T-cell (primary cell): Measurements from ENCODE around the gene GRM8. TPM values are rescaled to one million over a fixed set of nuclear protein-coding genes. Genes with fewer than 3 reads are reported as not detected.

Experiments
- ATAC-seq, 4 experiments: fragments of 200-7000 bp in 3 of 4; fragments of 150-1000 bp in 1 of 4; cut with Tn5 transposase; replicated peaks in 1 of 4; 1 replicate in 3 of 4; 2 replicates in 1 of 4; pipeline ENCODE4 v1.10.0; 2021; ENCODE audit warnings: moderate library complexity in 3 of 4, mild to moderate bottlenecking in 2 of 4, moderate number of reproducible peaks in 1 of 4
- CTCF ChIA-PET, 2 donors: fragments of 300-600 bp; sonication (Branson Sonifier 250); formaldehyde crosslinking; loops; one replicate each; lab custom pipeline; 2022; ENCODE audit warnings: antibody characterized with exemption in 2 of 2; lab: Charles Lee
- POLR2A ChIA-PET, 2 donors: fragments of 300-600 bp; sonication (Branson Sonifier 250); formaldehyde crosslinking; loops; one replicate each; lab custom pipeline; 2022; ENCODE audit warnings: antibody characterized with exemption in 2 of 2; lab: Charles Lee
- DNase-seq, 35 experiments: peaks; one replicate each; pipeline versions ENCODE4 v3.0.0 to v3.0.0-alpha.2; 2013 to 2023
- H3K27ac ChIP-seq: one replicate; pipeline ENCODE4 v1.5.1; 2013; ENCODE audit warnings: low read length
- H3K27me3 ChIP-seq, 2 experiments: replicated peaks in 1 of 2; 1 replicate in 1 of 2; 2 replicates in 1 of 2; pipeline versions ENCODE4 v1.6.1 to v1.7.0; 2013; ENCODE audit warnings: low read length in 1 of 2, mixed read lengths in 1 of 2; ENCODE audit not compliant: control insufficient read depth in 2 of 2, insufficient read depth in 2 of 2; ENCODE audit errors: extremely low read depth in 1 of 2
- H3K36me3 ChIP-seq, 2 donors: 1 replicate in 1 of 2; 2 replicates in 1 of 2; pipeline versions ENCODE4 v1.6.1 to v1.7.0; 2013; ENCODE audit warnings: low read length in 1 of 2; ENCODE audit not compliant: control insufficient read depth in 2 of 2, insufficient read depth in 1 of 2; ENCODE audit errors: extremely low read depth in 1 of 2
- H3K4me1 ChIP-seq, 2 experiments: 1 replicate in 1 of 2; 2 replicates in 1 of 2; pipeline versions ENCODE4 v1.6.1 to v1.7.0; 2013; ENCODE audit warnings: low read length in 2 of 2, mixed read lengths in 1 of 2; ENCODE audit not compliant: insufficient read depth in 2 of 2, control insufficient read depth in 1 of 2; ENCODE audit errors: extremely low read depth in 1 of 2
- H3K4me3 ChIP-seq, 2 donors: 1 replicate in 1 of 2; 2 replicates in 1 of 2; pipeline versions ENCODE4 v1.5.1 to v1.7.0; 2013; ENCODE audit warnings: mild to moderate bottlenecking in 2 of 2, low read length in 1 of 2, moderate library complexity in 1 of 2; ENCODE audit not compliant: control insufficient read depth in 1 of 2; ENCODE audit errors: extremely low read depth in 1 of 2
- H3K9me3 ChIP-seq: 2 replicates; pipeline ENCODE4 v1.7.0; 2013
- H3K27ac Mint-ChIP-seq, 2 donors: one replicate each; pipeline ENCODE4 v1.8.0; 2020 to 2021; ENCODE audit warnings: mild to moderate bottlenecking in 2 of 2, mixed read lengths in 2 of 2
- H3K27me3 Mint-ChIP-seq, 2 donors: one replicate each; pipeline ENCODE4 v1.8.0; 2021 to 2022; ENCODE audit warnings: mixed read lengths in 2 of 2
- H3K36me3 Mint-ChIP-seq: one replicate; pipeline ENCODE4 v1.8.0; 2021; ENCODE audit warnings: mixed read lengths
- H3K4me1 Mint-ChIP-seq, 3 donors: one replicate each; pipeline ENCODE4 v1.8.0; 2020 to 2022; ENCODE audit warnings: mixed read lengths in 3 of 3, mild to moderate bottlenecking in 1 of 3
- H3K4me3 Mint-ChIP-seq, 3 donors: one replicate each; pipeline ENCODE4 v1.8.0; 2020 to 2022; ENCODE audit warnings: mild to moderate bottlenecking in 3 of 3, mixed read lengths in 3 of 3, moderate library complexity in 3 of 3
- H3K9me3 Mint-ChIP-seq, 3 donors: one replicate each; pipeline ENCODE4 v1.8.0; 2020 to 2022; ENCODE audit warnings: mixed read lengths in 3 of 3
- WGBS: methylation state at CpG from one replicate; pipeline ENCODE4 v1.1.5; 2013; ENCODE audit warnings: missing lambda C conversion rate; ENCODE audit not compliant: insufficient coverage; 5-methylcytosine and 5-hydroxymethylcytosine counted together
- total RNA-seq, 35 experiments: library from RNA in 6 of 35; stranded (reverse) in 6 of 35; fragments of 120-200 nt in 1 of 35; gene quantifications; one replicate each; pipeline versions ENCODE4 v1.2.1 to v1.2.4 and lab custom pipeline; 2013 to 2026

GRM8 gene
- total RNA-seq, 5 donors from 2014 or later (not counting 1 experiment from before 2014, with no cell fraction given) = not detected

DNA sequence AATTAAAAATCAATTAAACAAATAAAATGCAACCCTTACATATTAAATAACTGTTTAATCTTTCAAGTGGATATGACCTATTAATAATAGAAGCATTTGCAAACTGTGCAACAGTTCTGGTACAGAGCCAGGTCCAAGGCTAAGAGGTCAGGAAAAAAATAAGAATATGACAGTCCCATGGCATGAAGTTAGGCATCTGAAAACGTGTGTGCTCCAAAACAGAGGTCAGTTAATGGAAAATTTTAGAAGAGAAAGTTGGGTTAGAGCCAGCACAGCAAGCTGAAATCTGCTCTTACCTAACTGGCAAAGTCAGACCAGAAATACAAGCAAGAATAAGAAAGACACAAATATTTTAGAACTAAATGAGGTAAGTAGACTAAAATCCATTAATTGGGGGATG is 757.7 kb downstream of the GRM8 start:
- H3K4me1 ChIP-seq = no peaks in the 10 kb centered on the region
- DNase-seq (no peak), ATAC-seq (no peak)
- no peak overlapping the region for H3K27ac ChIP-seq
- Mint-ChIP-seq H3K27me3 (no peaks in the 10 kb centered on the region), H3K4me1 (no peaks in the 10 kb centered on the region), H3K36me3 (no peaks in the 10 kb centered on the region), H3K9me3 (peaks cover 5 to 13% (median 9%) of the 10 kb centered on the region in 3 donors), H3K4me3 (no peak overlapping the region), H3K27ac (no peak overlapping the region)
- no CpG with 5 or more reads among the region's 1 CpG for WGBS
- H3K27me3 ChIP-seq = no peaks in the 10 kb centered on the region
- H3K36me3 ChIP-seq = no peaks in the 10 kb centered on the region
- ChIA-PET POLR2A (no interaction called here), CTCF (no interaction called here)
- H3K9me3 ChIP-seq = no peaks in the 10 kb centered on the region
- H3K4me3 ChIP-seq = no peak overlapping the region

DNA sequence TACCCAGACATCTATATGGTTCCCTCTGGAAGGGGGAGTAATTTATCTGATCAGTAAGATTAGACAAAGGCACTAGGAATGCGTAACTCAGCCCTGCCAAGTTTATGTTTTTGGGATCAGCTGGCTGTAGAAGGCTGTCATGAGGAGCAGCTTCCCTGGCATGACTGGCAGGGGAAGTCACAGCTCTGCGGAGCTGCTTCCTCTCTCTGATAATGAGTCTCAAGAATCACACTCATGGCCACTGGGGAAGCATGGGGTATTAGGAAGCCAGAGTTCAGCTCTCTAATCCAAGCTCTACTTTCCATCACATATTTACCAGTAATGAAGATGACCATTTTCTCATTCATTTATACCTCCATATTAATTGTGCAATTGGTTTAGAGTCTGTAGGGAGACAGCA is 758.9 kb downstream of the GRM8 start:
- Histone ChIP-seq H3K36me3 (no peaks in the 10 kb centered on the region), H3K9me3 (no peaks in the 10 kb centered on the region), H3K4me1 (no peaks in the 10 kb centered on the region), H3K27me3 (no peaks in the 10 kb centered on the region), H3K27ac (no peak overlapping the region), H3K4me3 (no peak overlapping the region)
- DNase-seq = no peak
- Mint-ChIP-seq H3K27me3 (no peaks in the 10 kb centered on the region), H3K27ac (no peak overlapping the region), H3K4me1 (no peaks in the 10 kb centered on the region), H3K4me3 (no peak overlapping the region), H3K9me3 (peaks cover 9 to 19% (median 10%) of the 10 kb centered on the region in 3 donors), H3K36me3 (no peaks in the 10 kb centered on the region)
- WGBS = 33% methylated on average over 1 of the region's 2 CpGs
- ChIA-PET POLR2A (no interaction called here), CTCF (no interaction called here)
- ATAC-seq = no peak

DNA sequence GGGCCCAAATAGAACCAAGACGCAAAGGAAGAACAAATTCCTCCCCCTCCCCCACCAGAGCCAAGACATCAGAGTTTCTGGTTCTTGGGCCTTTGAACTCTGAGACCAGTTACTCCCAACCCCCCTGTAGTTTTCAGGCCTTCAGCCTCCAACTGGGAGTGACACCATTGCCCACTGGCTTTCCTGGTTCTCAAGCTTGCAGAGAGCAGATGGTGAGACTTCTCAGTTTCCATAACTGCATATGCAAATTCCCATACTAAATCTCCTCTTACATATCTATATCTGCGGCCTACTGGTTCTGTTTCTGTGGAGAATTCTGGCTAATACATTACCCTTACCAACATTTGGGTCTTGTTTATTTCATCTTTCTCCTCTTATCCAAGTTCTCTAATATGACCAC is 762.9 kb downstream of the GRM8 start:
- Histone ChIP-seq H3K27ac (no peak overlapping the region), H3K4me3 (no peak overlapping the region), H3K9me3 (no peaks in the 10 kb centered on the region), H3K4me1 (no peaks in the 10 kb centered on the region), H3K27me3 (no peaks in the 10 kb centered on the region), H3K36me3 (no peaks in the 10 kb centered on the region)
- WGBS = 100% methylated on average over 1 of the region's 2 CpGs
- Mint-ChIP-seq H3K9me3 (peaks cover 3 to 15% (median 10%) of the 10 kb centered on the region in 3 donors), H3K36me3 (no peaks in the 10 kb centered on the region), H3K4me3 (no peak overlapping the region), H3K27me3 (no peaks in the 10 kb centered on the region), H3K27ac (no peak overlapping the region), H3K4me1 (no peaks in the 10 kb centered on the region)
- ChIA-PET POLR2A (no interaction called here), CTCF (no interaction called here)
- DNase-seq (no peak), ATAC-seq (no peak)

DNA sequence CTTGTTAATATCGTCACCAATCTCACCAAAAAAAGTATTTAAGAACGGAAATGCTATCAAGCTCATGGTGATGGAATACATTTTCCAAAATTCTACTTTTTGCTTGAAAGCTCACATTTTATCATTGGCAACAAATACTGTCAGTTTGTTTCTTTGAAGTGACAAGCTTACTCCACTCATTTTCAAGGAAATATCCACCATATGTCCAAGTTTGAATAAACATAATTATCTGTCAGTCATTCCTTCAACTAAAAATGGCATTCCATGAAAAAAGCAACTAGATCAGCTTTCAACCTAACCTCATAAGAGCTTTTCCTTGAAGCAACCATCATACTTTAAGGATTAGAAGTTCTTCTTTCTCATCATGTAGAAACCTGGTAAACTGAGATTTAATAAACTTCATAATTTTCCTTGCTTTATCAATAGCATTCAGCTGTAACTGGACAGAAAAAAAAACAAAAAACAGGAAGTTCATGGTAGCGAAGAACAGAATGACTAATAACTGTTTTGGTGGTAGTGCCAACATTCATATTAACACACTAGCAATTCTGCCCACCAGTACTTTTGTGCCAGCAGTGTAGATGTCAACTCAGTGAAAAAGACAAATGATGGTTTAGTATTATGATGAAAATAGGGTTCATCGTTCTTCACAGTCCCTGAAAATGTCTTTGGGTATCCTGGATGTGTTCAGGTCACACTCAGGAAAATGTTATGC is 764.9 kb downstream of the GRM8 start:
- Mint-ChIP-seq H3K27me3 (no peaks in the 10 kb centered on the region), H3K4me3 (no peak overlapping the region), H3K36me3 (no peaks in the 10 kb centered on the region), H3K4me1 (no peaks in the 10 kb centered on the region), H3K9me3 (peaks cover 3 to 12% (median 10%) of the 10 kb centered on the region in 3 donors), H3K27ac (no peak overlapping the region)
- DNase-seq (no peak), ATAC-seq (no peak)
- no CpG with 5 or more reads among the region's 4 CpGs for WGBS
- Histone ChIP-seq H3K4me3 (no peak overlapping the region), H3K27ac (no peak overlapping the region), H3K36me3 (no peaks in the 10 kb centered on the region), H3K4me1 (no peaks in the 10 kb centered on the region), H3K27me3 (no peaks in the 10 kb centered on the region), H3K9me3 (no peaks in the 10 kb centered on the region)
- ChIA-PET CTCF (no interaction called here), POLR2A (no interaction called here)

DNA sequence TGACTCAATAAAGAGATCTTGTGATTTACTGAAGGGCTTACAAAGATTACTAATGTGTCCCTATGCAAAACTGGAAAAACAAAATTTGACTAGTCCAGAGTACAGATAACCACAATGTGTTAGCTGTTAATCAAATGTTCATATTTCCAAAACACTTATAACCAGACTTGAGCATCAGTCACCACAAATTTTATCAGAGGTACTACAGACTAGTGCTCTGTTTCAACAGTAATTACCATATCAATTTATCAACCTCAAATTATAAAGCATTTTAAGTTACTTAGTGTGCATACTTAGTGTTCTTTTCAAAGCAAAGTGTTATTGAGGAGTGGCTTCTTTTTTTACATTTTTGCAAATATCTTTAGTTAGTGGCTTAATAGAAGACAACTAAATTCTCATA is 765.9 kb downstream of the GRM8 start:
- Histone ChIP-seq H3K9me3 (no peaks in the 10 kb centered on the region), H3K4me3 (no peak overlapping the region), H3K27me3 (no peaks in the 10 kb centered on the region), H3K4me1 (no peaks in the 10 kb centered on the region), H3K36me3 (no peaks in the 10 kb centered on the region), H3K27ac (no peak overlapping the region)
- Mint-ChIP-seq H3K4me1 (no peaks in the 10 kb centered on the region), H3K36me3 (no peaks in the 10 kb centered on the region), H3K27me3 (no peaks in the 10 kb centered on the region), H3K4me3 (no peak overlapping the region), H3K27ac (no peak overlapping the region), H3K9me3 (peaks cover 3 to 12% (median 10%) of the 10 kb centered on the region in 3 donors)
- no peak for DNase-seq
- ATAC-seq = no peak
- POLR2A ChIA-PET = no interaction called here
- CTCF ChIA-PET = no interaction called here

DNA sequence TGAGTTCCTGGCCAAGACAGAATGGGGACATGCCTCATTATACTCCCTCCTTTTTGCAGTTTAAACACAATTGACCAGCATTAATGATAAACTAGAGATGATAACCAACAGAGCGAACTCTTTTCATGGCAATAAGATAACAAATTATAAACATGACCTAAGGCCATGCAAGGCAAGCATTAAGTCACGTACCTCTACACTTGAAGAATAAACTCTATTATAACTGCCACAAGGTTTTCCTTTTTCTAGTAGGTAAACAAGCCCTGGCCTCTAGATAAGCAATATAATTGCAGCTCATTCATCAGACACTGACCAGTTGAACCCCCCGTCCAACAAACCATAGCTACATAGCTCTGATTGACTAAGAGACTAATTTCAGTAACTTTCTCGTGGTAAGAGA is 767.0 kb downstream of the GRM8 start:
- Mint-ChIP-seq H3K4me3 (no peak overlapping the region), H3K36me3 (no peaks in the 10 kb centered on the region), H3K27ac (no peak overlapping the region), H3K27me3 (no peaks in the 10 kb centered on the region), H3K4me1 (no peaks in the 10 kb centered on the region), H3K9me3 (peaks cover 6 to 17% (median 17%) of the 10 kb centered on the region in 3 donors)
- DNase-seq (no peak), ATAC-seq (no peak)
- POLR2A ChIA-PET = no interaction called here
- Histone ChIP-seq H3K27me3 (no peaks in the 10 kb centered on the region), H3K4me1 (no peaks in the 10 kb centered on the region), H3K9me3 (no peaks in the 10 kb centered on the region), H3K27ac (no peak overlapping the region), H3K36me3 (no peaks in the 10 kb centered on the region), H3K4me3 (no peak overlapping the region)
- CTCF ChIA-PET = no interaction called here
- WGBS = 67% methylated on average over 4 of the region's 4 CpGs
